ENCODE data around the gene TSKU. TPM values are rescaled to one million over a fixed set of nuclear protein-coding genes. Genes with fewer than 3 reads are reported as not detected.
"Not testable (repeated sequence)": the region's sequence is repeated elsewhere in the genome, so short reads cannot be mapped to it uniquely, and the experiment has no call there.

The TSKU gene
- total RNA-seq, 1 donor from 2014 or later: 5.0 TPM

DNA sequence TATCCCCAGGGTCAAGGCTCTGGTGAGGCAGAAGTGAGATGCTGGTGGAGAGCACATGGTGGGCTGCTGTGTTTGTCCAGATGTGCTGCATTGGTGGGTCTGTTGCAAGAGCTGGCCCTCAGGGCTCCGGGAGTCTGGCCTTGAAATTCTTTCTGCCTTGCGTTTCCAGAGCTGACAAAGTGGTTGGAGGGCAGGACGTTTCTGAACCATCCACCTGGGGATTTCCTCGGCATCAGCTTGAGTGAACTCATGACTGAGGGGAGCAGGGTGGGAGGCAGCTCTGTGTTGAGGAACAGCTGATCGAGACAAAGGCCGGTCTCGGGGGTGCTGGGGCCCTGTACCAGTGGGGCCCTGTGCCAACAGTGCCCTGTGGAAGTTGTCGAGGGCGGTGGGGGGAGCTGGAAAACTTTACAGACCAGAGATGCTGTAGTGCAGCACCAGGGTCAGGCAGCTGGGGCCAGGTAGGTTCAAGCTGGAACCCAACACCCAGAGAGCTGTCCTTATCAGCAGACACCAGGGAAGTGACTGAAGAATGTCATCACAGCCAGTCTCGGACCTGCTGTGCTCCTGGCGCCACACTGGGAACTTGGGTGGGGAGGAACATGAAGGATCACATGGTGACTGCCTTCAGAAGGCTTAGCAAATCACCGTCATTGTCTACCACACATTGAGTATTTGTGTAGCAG, 4.9 kb downstream of the TSKU start:
- no peak for DNase-seq (ENCODE audit: low read depth, low spot score)

DNA sequence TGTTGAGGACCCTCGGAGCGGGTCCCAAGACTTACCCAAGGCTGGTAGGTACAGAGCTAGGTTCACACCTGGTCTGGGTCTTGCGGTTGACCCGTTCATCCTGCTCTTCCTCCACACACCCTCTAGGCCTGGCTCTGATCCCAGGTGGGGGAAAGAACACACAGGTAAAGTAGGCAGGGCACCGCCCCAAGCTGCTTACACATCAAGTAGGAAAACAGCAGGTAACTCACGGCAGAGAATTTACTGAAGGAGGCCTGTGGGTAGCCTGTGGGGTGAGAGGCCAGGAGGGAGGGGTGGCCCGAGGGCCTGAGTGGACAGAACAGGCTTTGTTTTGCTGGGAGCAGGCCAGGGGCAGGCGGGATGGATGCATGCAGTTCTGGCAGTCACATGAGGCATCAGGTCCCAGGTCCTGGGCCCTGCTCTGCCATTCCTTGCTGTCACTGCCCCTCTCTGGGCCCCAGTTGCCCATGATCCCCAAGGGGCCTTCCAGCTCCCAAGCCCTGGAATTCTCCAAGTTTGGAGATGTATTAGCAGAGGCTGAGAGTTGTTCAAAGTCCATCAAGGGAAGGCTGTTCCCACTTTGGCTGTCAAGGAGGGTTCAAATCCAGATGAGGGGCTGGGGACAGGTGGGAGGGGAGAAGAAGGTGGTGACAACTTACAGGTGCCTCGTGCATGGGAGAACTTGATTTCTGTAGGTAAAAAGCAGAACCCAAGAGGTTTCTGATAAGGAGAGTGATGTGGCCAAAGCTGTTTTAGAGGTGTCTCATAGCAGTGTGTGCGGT, 5.7 kb downstream of the TSKU start:
- DNase-seq (ENCODE audit: low read depth, low spot score): no peak

DNA sequence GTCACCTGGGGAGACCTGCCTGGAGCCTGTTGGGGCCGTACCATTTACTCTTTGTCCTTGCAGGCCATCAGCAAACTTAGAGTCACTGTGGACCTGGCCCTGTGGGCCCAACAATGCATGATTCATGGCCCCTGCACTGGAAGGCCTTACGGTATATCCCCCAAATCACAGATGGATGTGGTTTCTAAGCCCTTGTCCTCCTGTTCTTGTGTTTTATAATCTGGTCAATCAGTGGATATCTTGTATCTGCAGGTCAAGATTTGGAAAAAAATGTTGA, 6.2 kb downstream of the TSKU start:
- DNase-seq (ENCODE audit: low read depth, low spot score): no peak

DNA sequence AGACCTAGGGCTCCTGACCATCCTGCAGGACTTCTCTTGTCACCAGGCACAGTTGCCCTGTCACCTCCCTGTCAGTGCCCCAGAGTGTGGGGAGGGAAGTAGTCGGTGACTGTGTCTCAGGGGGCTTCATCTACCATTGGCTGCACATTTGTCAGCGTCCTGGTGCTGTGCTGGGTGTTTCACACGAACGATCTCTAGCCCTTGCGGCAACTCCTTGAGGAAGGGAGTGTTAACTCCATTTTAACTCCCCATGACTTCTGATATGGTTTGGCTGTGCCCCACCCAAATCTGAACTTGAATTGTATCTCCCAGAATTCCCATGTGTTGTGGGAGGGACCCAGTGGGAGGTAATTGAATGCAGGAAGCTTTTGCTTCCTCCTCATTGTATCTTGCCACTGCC, 7.1 kb downstream of the TSKU start:
- no peak for DNase-seq (ENCODE audit: low read depth, low spot score)

DNA sequence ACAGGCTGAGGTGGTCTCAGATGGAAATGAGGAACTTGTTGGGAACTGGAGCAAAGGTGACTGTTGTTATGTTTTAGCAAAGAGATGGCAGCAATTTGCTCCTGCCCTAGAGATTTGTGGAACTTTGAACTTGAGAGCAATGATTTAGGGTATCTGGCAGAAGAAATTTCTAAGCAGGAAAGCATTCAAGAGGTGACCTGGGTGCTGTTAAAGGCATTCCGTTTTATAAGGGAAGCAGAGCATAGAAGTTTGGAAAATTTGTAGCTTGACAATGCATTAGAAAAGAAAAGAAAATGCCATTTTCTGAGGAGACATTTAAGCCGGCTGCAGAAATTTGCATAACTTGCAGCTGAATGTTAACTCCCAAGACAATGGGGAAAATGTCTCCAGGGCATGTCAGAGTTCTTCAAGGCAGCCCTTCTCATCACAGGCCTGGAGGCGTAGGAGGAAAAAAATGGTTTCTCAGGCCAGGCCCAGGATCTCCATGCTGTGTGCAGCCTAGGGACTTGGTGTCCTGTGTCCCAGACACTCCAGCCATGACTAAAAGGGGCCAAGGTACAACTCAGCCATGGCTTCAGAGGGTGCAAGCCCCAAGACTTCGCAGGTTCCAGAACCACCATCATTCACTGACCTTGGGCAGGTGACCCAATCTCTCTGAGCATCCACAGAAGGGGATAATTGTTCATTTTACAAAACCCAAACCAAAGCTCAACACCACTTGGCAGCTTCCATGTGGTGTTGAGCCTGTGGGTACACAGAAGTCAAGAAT, 8.0 kb downstream of the TSKU start:
- DNase-seq (ENCODE audit: low read depth, low spot score): not testable (repeated sequence)

DNA sequence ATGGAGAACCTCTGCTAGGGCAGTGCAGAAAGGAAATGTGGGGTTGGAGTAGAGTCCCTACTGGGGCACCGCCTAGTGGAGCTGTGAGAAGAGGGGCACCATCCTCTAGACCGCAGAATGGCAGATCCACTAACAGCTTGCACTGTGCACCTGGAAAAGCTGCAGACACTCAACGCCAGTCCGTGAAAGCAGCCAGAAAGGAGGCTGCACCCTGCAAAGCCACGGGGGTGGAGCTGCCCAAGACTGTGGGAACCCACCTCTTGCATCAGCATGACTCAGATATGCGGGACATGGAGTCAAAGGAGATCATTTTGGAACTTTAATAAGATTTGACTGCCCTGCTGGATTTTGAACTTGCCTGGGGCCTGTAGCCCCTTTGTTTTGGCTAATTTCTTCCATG, 8.7 kb downstream of the TSKU start:
- no peak for DNase-seq (ENCODE audit: low read depth, low spot score)

DNA sequence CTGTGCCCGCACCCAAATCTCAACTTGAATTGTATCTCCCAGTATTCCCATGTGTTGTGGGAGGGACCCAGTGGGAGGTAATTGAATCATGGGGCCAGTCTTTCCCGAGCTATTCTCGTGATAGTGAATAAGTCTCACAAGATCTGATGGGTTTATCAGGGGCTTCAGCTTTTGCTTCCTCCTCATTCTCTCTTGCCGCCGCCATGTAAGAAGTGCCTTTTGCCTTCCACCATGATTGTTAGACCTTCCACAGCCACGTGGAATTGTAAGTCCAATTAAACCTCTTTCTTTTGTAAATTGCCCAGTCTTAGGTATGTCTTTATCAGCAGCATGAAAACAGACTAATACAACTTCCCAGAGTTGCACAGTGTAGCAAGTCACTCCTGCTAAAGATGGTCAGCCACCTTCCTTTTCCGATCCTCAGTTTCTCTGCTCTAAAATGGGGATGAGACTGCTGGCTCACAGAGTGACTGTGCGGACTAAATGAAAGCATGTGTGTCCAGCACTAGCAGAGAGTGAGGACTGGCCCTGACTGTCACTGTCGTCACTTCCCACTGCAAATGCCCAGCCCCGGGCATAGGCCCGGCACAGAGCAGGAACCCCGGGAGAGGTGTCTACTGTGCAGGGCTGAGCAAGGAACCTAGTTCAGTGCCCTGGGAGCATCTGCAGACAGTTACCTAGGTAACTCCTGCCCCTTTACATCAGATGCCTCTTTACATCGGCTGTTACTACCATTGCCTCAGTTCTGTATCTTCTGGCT, 9.5 kb downstream of the TSKU start:
- DNase-seq (ENCODE audit: low read depth, low spot score): no peak

DNA sequence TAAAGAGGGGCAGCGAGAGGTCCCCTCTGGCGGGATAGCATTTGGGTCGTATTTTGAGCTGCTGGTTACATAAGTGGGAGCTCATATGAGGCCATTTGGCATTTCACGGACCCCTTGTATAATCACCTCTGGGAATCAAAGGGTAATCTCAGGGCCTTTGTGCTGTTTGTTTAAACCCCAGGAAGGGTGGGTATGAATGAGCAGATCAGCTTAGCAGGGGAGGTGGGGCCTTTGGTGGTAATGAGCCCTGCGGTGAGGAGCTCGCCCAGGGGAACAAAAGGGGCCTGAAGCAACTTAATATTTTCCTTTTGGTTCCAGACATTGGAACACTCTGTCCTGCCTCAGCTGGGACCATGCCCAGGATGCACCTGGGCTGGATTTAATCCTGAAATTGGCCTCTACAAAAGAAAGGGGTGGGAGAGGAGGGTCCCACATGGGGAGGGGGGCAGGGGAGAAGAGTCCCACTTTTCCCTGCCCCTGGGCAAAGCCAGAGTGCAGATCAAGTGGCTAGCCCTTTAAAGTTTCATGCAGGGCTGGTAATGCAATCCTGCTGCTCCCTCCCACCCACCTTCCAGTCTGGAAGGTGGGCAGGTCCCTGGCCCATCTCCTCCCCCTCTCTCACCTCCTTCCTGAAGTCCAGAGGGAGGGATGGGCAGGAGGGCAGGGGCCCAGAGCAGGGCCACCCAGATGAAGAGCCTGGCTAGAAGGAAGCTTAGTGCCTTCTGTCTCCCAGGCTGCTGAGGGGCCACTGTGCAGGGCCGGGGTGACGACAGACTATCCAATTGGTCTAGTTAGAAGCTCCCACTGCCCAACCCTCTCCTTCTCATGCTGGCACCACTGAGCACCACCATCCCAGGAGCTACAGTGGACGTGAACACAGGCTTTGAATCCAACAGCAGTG, 10.5 kb downstream of the TSKU start:
- DNase-seq (ENCODE audit: low read depth, low spot score): no peak

DNA sequence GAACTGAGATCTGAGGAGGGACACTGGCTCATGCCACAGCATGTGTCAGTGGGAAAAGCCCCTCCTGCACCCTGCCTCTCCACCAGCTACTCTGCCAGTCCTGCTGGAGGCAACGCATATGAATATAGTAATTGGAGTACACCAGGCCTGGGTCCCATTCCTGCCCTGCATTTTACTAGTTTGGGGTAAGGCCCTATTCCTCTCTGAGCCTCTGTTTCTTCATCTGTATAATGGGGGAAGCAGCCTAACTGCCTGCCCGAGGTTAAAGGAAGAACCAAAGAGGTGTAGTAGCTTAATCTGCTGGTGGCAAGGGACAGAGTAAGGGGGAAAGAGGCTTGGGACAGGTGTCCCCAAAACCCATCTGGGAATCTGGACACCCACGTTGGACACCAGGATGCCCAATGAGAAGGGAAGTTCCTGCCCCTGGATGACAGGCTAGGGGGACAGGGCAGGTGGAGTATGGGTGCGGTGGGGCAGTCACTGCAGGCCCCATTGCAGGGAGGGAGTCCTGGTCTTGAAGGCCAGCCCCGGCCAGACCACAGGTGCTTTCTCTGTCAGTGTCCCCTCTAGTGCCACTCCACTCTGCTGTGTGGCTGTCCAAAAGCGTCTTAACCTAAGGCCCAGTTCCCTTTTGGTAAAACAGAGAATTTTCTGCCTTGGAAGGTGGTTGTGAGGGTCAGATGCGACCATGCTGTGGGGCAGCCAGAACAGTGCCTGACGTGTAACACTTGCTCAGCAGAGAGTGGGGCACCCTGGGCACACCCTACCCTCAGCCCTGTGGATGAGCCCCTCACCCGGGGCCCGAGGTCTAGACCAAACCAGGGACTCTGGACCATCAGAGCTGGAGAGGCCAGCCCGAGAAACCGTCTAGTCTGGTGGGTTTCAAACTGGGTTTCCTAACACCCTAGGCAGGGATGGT, 11.5 kb downstream of the TSKU start:
- DNase-seq (ENCODE audit: low read depth, low spot score): no peak

DNA sequence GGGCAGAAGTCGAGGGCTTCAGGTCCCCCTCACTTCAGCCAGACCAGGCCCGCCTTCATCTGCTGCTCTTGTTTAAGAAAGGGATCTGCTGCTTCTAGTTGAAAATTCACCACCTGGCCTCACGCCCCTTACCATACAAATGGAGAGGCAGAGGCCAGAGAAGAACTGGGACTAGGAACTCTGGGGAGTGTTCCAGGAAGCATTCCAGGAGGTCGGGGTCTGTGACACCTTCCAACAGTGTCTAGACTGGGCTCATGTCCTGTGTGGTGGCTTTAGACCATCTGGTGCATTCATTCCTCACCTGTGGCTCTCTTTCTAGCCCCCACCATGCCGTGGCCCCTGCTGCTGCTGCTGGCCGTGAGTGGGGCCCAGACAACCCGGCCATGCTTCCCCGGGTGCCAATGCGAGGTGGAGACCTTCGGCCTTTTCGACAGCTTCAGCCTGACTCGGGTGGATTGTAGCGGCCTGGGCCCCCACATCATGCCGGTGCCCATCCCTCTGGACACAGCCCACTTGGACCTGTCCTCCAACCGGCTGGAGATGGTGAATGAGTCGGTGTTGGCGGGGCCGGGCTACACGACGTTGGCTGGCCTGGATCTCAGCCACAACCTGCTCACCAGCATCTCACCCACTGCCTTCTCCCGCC, 12.3 kb downstream of the TSKU start:
- no peak for DNase-seq (ENCODE audit: low read depth, low spot score)

DNA sequence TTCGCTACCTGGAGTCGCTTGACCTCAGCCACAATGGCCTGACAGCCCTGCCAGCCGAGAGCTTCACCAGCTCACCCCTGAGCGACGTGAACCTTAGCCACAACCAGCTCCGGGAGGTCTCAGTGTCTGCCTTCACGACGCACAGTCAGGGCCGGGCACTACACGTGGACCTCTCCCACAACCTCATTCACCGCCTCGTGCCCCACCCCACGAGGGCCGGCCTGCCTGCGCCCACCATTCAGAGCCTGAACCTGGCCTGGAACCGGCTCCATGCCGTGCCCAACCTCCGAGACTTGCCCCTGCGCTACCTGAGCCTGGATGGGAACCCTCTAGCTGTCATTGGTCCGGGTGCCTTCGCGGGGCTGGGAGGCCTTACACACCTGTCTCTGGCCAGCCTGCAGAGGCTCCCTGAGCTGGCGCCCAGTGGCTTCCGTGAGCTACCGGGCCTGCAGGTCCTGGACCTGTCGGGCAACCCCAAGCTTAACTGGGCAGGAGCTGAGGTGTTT, 12.8 kb downstream of the TSKU start:
- DNase-seq (ENCODE audit: low read depth, low spot score): no peak

DNA sequence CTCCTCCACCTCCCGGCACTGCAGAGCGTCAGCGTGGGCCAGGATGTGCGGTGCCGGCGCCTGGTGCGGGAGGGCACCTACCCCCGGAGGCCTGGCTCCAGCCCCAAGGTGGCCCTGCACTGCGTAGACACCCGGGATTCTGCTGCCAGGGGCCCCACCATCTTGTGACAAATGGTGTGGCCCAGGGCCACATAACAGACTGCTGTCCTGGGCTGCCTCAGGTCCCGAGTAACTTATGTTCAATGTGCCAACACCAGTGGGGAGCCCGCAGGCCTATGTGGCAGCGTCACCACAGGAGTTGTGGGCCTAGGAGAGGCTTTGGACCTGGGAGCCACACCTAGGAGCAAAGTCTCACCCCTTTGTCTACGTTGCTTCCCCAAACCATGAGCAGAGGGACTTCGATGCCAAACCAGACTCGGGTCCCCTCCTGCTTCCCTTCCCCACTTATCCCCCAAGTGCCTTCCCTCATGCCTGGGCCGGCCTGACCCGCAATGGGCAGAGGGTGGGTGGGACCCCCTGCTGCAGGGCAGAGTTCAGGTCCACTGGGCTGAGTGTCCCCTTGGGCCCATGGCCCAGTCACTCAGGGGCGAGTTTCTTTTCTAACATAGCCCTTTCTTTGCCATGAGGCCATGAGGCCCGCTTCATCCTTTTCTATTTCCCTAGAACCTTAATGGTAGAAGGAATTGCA, 13.5 kb downstream of the TSKU start:
- no peak for DNase-seq (ENCODE audit: low read depth, low spot score)

DNA sequence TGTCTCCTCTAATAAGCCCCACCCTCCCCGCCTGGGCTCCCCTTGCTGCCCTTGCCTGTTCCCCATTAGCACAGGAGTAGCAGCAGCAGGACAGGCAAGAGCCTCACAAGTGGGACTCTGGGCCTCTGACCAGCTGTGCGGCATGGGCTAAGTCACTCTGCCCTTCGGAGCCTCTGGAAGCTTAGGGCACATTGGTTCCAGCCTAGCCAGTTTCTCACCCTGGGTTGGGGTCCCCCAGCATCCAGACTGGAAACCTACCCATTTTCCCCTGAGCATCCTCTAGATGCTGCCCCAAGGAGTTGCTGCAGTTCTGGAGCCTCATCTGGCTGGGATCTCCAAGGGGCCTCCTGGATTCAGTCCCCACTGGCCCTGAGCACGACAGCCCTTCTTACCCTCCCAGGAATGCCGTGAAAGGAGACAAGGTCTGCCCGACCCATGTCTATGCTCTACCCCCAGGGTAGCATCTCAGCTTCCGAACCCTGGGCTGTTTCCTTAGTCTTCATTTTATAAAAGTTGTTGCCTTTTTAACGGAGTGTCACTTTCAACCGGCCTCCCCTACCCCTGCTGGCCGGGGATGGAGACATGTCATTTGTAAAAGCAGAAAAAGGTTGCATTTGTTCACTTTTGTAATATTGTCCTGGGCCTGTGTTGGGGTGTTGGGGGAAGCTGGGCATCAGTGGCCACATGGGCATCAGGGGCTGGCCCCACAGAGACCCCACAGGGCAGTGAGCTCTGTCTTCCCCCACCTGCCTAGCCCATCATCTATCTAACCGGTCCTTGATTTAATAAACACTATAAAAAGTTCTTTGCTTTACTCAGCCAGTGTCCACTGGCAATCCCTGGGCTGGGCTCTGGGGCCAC, 14.4 kb downstream of the TSKU start:
- DNase-seq (ENCODE audit: low read depth, low spot score): no peak

DNA sequence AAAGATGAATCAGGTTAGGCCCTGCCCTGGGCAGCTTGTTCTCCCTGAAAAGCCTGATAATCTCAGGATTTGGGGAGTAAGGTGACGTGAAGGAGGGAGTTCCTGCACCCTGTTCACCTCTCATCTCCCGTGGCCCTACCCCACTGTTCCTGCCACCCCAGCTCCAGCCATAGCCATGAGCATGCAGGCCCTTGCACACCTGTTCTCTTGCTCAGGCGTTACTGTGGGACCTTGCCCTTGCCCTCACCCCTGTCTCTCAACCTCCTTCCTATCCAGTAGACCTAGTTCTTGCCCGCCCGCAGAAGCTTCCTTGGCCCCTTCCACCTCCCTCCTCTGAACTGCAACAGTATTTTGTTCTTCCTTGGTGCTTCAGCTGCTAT, 15.0 kb downstream of the TSKU start:
- DNase-seq (ENCODE audit: low read depth, low spot score): no peak

DNA sequence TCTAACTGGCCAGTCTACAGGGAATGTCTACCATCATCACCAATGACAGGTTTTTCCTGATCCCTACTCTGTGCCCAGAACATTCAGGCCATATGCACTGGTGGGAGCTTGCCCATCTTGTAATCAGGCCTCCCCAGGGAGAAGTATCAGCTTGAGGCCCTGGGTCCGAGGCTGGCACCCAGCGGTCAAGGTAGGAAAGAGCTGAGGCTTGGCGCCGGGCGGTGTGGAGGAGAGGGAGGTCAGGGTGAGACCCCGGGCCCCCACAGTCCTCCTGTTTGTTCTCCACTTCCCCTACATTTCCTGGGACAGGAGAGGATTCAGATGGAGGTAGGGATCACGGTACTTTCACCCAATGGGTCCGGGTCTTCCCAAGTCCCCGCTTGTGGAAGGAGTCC, 15.5 kb downstream of the TSKU start:
- no peak for DNase-seq (ENCODE audit: low read depth, low spot score)

DNA sequence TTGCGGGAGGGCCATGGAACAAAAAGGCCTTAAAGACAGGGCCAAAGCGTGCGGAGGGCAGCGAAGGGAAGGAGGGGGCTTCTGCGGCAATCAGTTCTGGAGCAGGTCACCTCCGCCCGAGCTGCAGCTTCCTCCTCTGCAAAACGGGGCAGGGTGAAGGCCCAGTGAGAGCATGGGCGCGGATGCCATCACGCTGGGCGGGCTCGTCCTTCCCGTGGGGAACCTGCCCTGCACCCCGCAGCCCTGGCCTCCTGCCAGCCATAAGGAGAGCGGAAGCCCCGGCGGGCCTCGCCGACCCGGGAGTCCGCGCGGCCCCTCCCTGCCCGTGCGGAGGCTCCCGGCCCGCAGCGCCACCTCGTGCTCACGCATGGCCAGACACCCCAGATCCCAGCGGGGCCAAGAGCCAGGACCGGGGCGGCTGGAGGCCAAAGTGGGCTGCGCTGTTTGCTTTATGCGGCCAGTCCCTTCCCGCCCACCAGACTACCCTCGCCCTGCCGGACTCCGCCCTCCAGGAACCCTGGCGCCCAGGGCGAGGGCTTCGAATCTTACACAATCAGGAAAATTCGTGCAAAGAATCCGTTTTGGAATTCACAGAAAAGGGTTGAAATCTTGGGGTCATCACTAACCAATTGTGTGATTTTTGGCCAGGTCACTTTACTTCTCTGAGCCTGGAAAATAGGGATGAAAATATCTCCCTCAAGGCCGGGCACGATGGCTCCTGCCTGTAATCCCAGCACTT, 16.1 kb downstream of the TSKU start:
- DNase-seq (ENCODE audit: low read depth, low spot score): no peak

All from pulmonary artery endothelial cell (primary cell).